NCI-H82 (cell line): ENCODE data around the gene ADGRD1.

ENCODE experiments used
- DNase-seq: peaks from one replicate; lab custom pipeline; 2025; lab: John Stamatoyannopoulos, UW

Gene ADGRD1

GRCh38 chr12:131090274-131091210 is 136.8 kb downstream of the ADGRD1 start:
- no peak for DNase-seq

DNA sequence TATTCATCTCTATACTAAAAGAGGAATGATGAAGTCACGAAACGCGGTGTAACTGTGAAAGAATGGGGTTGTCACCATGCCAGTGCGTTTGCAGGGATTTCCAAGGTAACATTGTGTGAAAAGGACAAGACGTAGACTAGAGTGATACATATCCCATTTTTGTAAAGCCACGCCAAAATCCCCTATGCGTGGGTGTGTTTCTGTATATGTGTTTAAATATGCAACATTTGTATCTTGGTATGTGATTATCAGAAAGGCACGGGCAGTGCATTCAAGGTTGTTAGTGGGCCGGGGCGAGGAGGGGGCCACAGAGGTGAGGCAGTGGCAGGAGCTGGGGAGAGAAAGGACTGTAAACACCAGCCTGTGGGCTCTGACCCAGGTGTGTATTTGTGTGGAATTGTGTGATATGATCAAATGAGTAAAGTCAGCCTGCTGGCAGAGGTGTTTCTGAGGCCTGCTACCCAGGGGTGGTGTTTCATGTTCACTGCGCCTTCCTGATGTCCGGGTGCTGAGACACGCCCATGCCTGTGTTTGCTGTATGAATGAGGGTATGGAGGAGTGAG is 137.8 kb downstream of the ADGRD1 start:
- no peak for DNase-seq

GRCh38 chr12:131091976-131092691 is 138.4 kb downstream of the ADGRD1 start:
- DNase-seq: no peak

- no peak for DNase-seq
Observed at GRCh38 chr12:131092901-131093603, 139.3 kb downstream of the ADGRD1 start.

DNA sequence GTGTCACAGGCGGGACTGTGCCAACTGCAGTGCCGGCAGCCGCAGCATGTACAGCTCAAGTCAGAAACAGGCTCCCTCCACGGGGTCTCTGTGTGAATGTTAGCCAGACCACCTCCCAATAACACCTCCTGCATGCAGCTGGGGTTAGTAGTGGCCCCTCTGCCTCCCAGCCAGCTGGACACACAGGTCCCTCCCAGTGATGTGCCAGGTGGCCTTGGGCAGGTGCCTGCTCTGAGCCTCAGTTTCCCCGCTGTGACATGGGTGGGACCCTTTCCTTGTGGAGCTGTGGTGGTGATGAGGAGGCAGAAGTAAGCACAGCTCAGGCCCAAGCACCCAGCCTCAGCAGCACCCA is 139.9 kb downstream of the ADGRD1 start:
- DNase-seq: no peak

DNA sequence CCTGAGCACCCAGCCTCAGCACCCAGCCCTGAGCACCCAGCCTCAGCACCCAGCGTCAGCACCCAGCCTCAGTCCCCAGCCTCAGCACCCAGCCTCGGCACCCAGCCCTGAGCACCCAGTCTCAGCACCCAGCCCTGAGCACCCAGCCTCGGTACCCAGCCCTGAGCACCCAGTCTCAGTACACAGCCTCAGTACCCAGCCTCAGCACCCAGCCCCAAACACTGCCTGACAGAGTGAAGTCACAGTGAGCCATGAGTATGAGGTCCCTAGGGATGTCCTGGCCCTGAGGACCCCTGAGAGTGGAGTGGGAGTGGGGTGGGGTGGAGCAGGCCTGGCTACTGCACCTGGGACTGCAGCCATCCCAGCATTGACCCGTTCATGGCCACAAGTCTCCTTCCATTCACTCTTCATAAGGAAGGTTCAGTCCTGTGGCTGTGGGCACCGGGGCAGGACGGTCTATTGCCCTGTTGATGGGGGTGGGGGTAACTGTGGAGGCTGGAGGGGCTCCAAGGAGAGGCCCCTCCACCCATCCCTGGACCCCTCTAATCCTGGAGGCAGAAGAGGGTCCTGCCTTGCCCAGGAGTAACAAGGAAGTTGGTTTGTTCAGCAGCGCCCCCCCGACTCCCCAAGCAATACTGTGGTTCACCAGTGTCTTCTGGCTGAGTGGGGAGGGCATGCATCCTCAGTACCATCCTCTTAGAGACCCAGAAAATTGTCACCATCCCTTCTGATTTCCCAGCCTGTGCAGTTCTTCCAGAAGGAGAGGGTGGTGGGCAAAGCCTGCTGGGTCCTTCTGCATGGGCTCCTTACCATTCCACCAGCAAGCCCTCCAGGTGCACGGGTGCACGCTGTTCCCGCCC is 140.5 kb downstream of the ADGRD1 start:
- DNase-seq: no peak

GRCh38 chr12:131094831-131095805 is 141.4 kb downstream of the ADGRD1 start:
- DNase-seq: no peak

- no peak for DNase-seq
Observed at GRCh38 chr12:131095826-131096680, 142.3 kb downstream of the ADGRD1 start.

DNA sequence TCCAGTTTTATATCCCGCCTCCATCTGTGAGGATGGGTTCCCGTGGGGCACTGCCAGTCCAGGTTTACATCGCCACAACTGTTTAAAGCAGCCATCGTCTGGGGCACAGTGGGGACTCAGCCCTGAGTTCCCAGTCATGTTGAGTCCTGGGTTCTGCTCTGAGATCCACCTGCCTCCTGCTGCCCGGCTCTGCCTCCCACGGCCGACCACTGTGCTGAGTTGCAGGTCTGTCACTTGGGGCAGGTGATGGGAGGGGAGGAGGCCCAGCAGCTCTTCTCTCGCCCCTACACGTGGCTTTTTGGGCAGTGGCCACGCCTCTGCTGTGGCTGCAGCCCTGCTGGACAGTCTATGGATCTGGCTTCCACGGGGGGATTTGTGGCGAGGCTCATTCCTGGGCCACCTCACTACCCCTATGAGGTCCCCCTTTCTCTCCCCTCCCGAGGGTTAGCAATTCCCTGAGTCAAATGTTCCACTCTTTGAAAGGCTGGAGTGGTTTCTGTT is 143.0 kb downstream of the ADGRD1 start:
- DNase-seq: no peak

DNA sequence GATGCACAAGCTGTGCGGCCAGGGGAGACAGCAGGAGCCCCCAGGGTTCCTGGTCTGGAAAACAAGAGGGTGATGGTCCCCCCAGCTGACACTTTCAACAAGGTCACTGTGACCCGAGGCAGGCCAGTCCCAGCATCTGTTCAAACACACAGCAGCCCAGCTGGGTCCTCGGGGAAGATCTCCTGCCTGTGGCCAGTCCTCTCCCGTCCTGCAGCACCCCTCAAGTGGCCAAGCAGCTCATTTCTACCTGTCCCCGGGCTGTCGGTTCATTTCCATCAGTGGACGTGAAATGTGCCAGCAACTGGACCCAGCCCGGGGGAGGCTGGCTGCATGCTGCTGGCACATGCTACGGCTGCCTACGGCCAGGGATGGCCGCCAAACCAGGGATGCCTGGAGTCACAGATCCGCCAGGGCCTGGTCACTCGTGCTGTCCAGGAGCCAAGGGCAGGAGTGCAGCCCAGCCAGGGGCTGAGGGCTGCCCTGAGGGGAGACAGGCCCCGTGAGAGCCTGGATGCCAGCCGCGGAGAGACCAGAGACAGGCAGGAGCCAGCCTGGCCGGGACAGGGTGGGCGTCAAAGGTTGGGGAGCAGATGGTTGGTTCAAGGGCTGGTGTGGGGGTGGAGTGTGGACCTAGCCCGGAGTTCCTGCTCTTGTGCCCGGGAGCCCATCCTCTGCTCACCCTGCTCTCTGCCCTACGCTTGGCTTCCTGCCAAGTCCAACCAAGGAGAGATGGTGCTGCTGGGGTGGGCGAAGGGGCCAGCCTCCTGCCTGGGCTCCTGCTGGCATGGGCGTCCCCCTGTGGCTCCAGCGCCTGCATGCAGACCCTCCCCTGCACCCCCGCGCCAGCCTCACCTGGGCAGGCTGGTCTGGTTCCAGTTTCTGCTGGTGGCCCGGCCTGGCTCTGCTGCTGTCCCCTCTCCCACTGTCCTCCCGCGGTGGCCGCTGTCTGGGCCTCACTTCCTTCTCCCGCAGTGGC is 143.8 kb downstream of the ADGRD1 start:
- no peak for DNase-seq

DNA sequence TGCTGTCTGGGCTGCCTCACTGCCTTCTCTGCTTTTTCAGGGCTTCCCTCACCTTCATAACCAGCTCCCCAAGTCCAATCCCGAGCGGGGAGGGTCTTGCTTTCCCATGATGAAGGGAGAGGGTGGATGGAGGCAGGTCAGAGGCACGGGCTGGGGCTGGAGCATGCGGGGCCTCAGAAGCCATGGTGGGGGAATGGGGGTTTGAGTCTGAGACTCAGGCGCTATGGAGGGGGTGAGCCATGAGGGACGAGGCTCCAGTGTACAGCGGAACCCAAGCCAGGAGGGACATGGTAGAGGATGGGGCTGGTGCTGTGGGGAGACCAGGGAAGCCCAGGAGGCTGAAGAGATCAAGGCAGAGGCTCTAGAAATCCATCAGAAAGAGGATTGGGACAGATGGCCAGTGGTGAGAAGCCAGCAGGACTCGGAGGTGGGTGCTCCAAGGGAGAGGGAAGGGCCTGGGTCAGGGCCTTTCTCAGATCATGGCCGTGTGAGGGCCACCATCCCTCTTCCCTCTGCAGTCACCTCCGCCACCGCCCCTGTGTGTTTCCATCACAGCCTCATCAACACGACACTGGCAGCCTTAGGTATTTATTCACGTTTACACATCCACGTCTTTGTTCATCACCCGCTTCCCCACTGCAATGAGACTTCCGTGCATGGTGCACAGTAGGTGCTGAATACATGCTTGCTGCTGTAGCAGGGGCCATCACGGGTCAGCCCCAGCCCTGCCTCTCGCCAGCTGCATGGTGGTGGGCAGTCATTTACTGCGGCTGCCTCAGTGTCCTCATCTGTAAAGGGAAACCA is 144.7 kb downstream of the ADGRD1 start:
- DNase-seq: no peak

- DNase-seq: no peak
Observed at GRCh38 chr12:131100031-131100674, 146.4 kb downstream of the ADGRD1 start.

GRCh38 chr12:131101006-131101405 is 147.3 kb downstream of the ADGRD1 start:
- DNase-seq: no peak

DNA sequence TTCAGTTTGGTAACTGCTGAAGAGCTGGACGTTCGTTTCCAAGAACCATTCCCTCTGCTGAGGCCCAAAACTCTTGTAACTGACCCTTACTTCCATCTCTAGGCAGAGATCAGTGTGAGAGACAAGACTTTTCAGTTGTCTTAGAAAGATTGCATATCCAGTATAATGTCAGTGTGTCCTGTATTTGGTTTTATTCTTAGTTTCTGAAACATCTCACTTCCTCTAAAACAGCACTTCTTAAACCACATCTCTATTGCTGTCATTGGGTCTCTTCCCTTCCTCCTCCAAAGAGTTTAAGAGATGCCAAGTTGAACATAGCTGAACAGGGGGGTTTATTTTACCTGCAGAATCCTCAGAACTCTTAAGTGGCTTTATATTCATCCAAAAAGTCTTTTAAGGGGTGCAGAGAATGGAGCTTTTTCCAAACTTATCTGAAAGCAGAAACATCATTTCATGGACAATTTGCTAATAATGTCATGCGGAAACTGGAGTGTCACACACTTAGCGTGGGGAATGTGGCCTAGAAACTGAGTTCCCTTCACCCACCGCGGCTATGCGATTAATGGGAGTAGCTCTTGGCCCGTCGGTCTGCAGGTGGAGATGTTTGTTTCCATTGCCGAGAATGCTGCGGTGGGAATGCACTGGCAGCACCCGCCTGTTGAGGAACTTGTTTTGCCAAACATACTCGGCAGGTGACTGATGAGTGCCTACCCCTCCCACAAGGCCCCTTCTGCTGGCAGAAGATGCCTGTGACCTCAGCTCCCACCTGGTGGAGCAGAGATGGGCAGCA is 148.2 kb downstream of the ADGRD1 start:
- DNase-seq: no peak

GRCh38 chr12:131102493-131102931 is 148.8 kb downstream of the ADGRD1 start:
- DNase-seq: no peak
